Measurements from ENCODE around the gene MX2.

The MX2 gene

GRCh38 chr21:41439248-41439647 is 77.4 kb downstream of the MX2 start:
- DNase-seq: no peak

GRCh38 chr21:41441546-41441945 is 79.7 kb downstream of the MX2 start:
- DNase-seq: no peak

GRCh38 chr21:41442481-41443186 is 80.8 kb downstream of the MX2 start:
- DNase-seq: no peak

GRCh38 chr21:41443562-41443961 is 81.7 kb downstream of the MX2 start:
- DNase-seq: no peak

GRCh38 chr21:41444703-41445464 is 83.1 kb downstream of the MX2 start:
- no peak for DNase-seq

- no peak for DNase-seq
These were observed 83.6 kb downstream of the MX2 start for GRCh38 chr21:41445465-41445862.

GRCh38 chr21:41446586-41446985 is 84.8 kb downstream of the MX2 start:
- DNase-seq: no peak

- no peak for DNase-seq
These were observed 85.5 kb downstream of the MX2 start for GRCh38 chr21:41447356-41447755.

- no peak for DNase-seq
These were observed 87.8 kb downstream of the MX2 start for GRCh38 chr21:41449613-41450012.

- no peak for DNase-seq
These were observed 90.2 kb downstream of the MX2 start for GRCh38 chr21:41451753-41452676.

GRCh38 chr21:41453198-41453597 is 91.4 kb downstream of the MX2 start:
- no peak for DNase-seq

- DNase-seq: no peak
These were observed 91.9 kb downstream of the MX2 start for GRCh38 chr21:41453761-41454160.

- DNase-seq: no peak
These were observed 96.3 kb downstream of the MX2 start for GRCh38 chr21:41458121-41458520.

GRCh38 chr21:41458559-41458958 is 96.7 kb downstream of the MX2 start:
- DNase-seq: no peak

Data from islet precursor cell (in vitro differentiated cells).